HG03558 (cell line): ENCODE data around the gene P2RX4.
"Not testable (repeated sequence)": the region's sequence is repeated elsewhere in the genome, so short reads cannot be mapped to it uniquely, and the experiment has no call there.

Experiments used
- ATAC-seq: cut with Tn5 transposase; IDR thresholded peaks from one replicate; pipeline ENCODE4 v1.9.1; 2021; ENCODE audit warnings: moderate number of reproducible peaks; ENCODE audit not compliant: unreplicated experiment; ENCODE audit errors: extremely low read depth

P2RX4 gene

DNA sequence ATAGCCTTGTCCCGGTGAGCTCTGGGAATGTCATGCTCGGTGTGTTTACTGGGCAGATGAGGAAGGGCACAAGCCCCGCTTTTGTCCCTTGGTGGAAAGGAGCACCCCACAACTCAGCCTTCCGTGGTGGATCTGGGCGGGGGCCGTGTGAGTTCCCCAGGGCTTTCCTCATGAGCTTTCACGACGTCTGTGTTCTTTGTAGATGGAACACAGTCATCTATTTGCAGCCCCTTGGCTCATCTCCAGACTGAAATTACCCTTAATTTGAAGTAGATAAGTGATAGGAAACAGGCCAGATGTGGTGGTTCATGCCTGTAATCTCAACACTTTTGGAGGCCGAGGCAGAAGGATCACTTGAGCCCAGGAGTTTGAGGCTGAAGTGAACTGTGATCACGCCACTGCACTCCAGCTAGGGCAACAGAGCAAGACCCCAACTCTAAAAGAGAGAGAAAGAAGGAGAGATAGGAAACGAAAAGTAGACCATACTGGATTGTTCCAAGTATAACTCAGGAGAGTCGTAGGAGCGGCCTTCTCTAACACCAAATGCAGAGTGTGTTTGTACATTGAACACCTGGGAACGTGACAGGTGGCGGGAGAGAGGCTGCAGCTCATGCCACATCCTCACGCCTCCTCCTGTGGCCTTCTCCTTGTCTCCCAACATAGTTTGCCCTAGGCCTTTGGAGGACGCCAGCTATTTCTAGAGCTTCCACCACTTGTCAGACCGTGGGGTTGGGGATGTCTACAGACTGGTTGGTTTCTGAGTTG lies 8.8 kb downstream of the P2RX4 start:
- no peak for ATAC-seq

DNA sequence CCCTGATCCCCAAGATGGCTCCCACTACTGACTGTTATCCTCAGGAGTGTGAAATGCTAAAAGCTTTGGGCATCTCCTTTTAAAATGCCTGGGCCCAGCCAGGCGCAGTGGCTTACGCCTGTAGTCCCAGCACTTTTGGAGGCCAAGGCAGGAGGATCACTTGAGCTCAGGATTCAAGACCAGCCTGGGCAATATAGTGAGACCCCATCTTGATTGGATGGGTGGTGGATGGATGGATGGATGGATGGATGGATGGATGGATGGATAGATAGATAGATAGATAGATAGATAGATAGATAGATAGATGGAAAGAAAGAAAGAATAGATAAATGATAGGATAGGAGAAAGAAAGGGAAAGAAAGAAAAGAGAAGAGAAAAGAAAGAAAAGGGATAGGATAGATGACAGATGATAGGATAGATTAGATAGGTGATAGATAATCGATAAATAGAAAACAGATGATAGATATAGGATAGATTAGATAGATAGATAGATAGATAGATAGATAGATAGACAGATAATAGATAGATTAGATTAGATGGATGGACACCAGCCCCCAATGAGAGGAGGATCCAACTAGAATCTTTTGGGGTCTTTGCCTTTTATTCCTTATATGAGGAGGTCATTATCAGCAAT lies 9.5 kb downstream of the P2RX4 start:
- no peak for ATAC-seq

DNA sequence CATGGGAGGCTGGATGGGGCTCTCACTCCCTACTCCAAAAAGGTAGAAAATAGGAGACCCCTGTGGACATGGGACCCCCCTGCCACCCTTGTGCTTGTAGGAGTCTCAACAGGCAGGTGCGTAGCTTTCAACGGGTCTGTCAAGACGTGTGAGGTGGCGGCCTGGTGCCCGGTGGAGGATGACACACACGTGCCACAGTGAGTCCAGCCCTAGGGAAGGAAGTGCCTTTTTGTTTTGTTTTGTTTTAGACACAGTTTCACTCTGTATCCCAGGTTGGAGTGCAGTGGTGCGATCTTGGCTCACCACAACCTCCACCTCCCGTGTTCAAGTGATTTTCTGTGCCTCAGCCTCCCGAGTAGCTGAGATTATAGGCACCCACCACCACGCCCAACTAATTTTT lies 12.9 kb downstream of the P2RX4 start:
- no peak for ATAC-seq

DNA sequence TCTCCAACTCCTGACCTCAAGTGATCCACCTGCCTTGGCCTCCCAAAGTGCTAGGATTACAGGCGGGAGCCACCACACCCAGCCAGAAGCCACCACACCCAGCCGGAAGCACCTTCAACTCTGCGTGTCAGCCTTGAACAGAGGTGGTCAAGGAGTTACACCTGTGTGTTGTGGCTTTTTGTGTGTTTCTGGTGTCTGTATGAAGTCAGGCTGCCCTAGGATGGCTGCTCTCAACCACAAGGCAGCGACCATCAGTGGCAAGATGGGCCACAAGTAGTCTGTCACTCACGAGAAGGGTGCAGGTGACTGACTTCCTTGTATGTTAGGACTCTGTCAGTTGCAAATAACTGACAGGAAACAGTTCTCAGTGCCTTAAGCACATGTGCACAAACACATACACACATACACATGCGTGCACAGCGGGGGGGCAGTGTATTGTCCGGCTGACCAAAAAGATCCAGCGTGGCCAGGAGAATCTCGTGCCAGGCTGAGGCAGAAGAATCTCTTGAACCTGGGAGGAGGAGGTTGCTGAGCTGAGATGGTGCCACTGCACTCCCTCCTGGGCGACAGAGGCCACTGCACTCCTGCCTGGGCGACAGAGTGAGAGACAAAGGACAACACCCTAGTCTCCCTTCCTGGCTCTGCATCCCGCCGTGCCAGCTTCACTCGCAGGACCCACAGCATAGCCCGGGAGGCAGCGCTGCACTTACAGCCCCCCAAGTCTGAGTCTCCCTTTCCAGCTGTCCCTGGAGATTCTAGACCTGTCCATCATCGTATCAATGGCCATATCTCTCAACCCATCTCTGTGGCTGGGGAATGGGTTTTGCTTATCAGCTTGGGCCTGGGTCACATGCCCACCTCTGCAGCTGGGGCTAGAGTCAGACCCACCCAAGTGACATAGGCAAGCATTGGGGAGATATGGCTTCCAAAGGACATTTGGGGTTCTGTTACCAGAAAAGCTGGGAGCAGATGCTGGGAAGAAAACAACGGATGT lies 13.7 kb downstream of the P2RX4 start:
- no peak for ATAC-seq

- no peak for ATAC-seq
These were observed 14.7 kb downstream of the P2RX4 start for GRCh38 chr12:121224591-121224990.

- ATAC-seq = no peak
These were observed 16.5 kb downstream of the P2RX4 start for GRCh38 chr12:121226399-121226798.

GRCh38 chr12:121226871-121227270 lies 16.9 kb downstream of the P2RX4 start:
- ATAC-seq = not testable (repeated sequence)

DNA sequence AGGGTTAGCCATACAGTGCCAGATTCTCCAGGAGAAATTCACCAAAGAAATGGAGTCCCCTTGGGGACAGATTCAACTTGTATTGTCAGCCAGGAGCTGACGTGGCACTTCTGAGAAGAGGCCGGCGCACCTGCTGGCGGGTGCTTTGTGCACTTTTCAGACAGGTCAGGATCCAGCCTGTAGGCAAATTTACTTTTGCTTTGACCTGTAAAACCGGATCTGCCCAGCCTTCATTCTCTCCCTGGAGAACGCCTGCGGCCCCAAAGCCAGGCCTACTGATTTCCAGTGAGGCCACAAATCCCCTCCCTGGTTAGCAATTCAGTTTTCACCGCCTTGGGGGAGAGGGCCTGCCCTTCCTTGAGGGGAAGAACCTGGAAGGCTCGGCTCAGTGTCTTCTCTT lies 17.4 kb downstream of the P2RX4 start:
- ATAC-seq = no peak

DNA sequence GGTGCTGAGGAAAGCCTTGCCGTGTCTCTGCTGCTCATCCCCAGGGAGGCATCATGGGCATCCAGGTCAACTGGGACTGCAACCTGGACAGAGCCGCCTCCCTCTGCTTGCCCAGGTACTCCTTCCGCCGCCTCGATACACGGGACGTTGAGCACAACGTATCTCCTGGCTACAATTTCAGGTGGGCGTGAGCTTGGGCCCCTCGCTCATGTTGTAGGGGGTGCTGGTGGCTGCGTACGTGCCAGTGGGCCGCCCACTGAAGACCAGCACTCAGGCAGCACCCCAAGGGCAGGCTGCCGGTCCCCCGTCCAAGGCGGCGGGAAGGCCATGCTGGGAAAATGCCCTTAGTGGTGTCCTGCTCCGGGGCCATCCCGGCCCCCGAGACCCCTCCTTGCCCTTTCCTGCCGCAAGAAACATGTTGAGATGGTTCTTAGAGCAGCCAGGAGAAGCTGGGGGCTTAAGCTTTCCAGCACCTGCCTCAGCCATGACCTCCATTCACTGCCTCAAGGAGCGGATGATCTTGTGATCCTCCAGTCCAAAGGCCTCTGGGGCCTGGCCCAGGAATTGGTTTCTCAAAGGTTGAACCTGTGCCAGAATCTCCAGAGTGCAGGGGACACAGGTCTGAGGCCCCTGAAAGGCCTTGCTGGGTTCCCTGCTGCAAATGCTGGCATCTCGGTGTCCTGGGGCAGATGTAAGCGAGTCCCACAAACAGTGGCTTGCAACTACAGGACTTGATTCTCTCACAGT lies 19.2 kb downstream of the P2RX4 start:
- no peak for ATAC-seq

DNA sequence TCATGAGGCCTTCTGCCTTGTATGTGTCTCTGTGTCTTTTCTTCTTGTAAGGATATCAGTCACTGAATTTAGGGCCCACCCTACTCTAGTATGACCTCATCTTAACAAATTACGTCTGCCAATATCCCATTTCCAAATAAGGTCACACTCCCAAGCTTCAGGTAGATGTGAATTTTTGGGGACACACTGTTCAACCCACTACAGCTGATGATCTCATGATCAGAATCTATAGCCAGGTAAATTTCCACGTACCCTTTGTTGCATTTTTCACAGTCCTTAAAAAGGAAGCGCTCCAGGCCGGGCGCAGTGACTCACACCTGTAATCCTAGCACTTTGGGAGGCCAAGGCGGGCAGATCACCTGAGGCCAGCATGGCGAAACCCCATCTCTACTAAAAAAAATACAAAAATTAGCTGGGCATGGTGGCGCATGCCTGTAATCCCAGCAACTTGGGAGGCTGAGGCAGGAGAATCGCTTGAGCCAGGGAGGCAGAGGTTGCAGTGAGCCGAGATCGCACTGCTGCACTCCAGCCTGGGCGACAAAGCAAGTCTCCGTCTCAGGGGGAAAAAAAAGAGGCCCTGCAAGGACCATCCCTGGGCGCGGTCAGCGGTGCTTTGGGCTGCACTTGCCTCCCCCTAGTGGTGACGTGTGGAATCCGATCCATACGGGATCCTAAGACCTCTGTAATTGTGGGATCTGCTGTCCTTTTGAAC lies 20.1 kb downstream of the P2RX4 start:
- ATAC-seq = not testable (repeated sequence)

- no peak for ATAC-seq
These were observed 20.6 kb downstream of the P2RX4 start for GRCh38 chr12:121230538-121230907.

GRCh38 chr12:121232163-121232562 lies 22.2 kb downstream of the P2RX4 start:
- ATAC-seq = no peak

DNA sequence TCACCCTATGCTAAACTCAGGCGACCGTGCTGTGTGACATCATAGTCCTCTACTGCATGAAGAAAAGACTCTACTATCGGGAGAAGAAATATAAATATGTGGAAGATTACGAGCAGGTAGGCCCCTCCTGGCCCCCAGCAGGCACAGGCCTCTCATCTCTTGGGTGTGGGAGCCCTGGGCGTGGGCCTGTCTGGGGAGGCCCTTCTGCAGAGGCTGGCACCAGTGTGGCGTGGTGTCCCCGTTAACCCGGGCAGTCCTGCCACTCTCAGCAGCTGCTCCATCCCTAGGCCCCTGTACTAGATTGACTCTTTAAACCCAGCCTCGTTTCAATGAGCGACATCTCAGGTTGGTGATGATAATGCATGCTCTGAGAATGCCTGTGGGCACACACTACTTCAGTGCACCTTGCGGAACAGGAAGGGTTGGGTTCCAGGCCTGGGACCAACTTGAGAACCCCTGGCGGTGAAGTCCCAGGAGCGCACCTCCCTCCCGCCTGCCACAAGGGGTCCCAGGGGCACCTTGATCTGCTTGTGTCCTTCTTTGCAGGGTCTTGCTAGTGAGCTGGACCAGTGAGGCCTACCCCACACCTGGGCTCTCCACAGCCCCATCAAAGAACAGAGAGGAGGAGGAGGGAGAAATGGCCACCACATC lies 23.2 kb downstream of the P2RX4 start:
- ATAC-seq = no peak

DNA sequence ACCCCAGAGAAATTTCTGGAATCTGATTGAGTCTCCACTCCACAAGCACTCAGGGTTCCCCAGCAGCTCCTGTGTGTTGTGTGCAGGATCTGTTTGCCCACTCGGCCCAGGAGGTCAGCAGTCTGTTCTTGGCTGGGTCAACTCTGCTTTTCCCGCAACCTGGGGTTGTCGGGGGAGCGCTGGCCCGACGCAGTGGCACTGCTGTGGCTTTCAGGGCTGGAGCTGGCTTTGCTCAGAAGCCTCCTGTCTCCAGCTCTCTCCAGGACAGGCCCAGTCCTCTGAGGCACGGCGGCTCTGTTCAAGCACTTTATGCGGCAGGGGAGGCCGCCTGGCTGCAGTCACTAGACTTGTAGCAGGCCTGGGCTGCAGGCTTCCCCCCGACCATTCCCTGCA lies 23.7 kb downstream of the P2RX4 start:
- no peak for ATAC-seq

GRCh38 chr12:121236776-121237175 lies 26.8 kb downstream of the P2RX4 start:
- no peak for ATAC-seq

- ATAC-seq = no peak
These were observed 27.5 kb downstream of the P2RX4 start for GRCh38 chr12:121237415-121237814.

DNA sequence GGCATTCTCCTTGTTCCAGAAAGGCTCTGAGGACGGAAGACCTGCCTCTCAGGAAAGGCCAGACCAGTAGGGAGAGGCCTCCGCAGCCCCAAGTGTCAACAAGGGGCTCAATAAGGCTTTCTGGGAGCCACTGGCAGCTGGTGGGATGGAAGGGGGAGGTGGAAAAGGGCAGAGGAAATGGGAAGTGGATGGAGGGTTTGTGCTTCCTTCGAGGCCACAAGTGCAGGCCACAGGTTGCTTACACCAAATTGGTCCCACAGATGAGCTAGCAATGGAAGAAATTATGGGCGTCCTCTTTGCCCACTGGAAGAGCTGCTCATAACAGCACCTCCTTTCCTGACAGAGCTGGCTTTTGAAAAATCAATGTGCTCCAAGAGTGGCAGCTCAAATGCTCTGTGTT lies 28.2 kb downstream of the P2RX4 start:
- no peak for ATAC-seq

- ATAC-seq = no peak
These were observed 28.8 kb downstream of the P2RX4 start for GRCh38 chr12:121238604-121239350.
